Liver (tissue), 9 donors: ENCODE results near the gene SUPT4H1. TPM values are rescaled to one million over a fixed set of nuclear protein-coding genes. Genes with fewer than 3 reads are reported as not detected.

ENCODE experiments used
- DNase-seq: peaks from one replicate; pipeline ENCODE4 v3.0.0-alpha.2; 2017; ENCODE audit warnings: low spot score
- H3K27ac ChIP-seq, 2 donors: one replicate each; pipeline ENCODE4 v1.7.0; 2013; ENCODE audit warnings: inconsistent platforms in 2 of 2, low read length in 2 of 2, control low read depth in 1 of 2, low read depth in 1 of 2, mild to moderate bottlenecking in 1 of 2
- H3K27me3 ChIP-seq, 4 donors: one replicate each; pipeline versions ENCODE4 v1.6.1 to v1.7.0; 2013; ENCODE audit warnings: low read length in 3 of 4, inconsistent platforms in 1 of 4, mild to moderate bottlenecking in 1 of 4, moderate library complexity in 1 of 4; ENCODE audit not compliant: control insufficient read depth in 4 of 4, insufficient read depth in 4 of 4
- H3K36me3 ChIP-seq, 4 donors: one replicate each; pipeline versions ENCODE4 v1.6.1 to v1.7.0; 2013; ENCODE audit warnings: low read length in 3 of 4, mild to moderate bottlenecking in 3 of 4, low read depth in 1 of 4, moderate library complexity in 1 of 4; ENCODE audit not compliant: control insufficient read depth in 4 of 4, insufficient read depth in 3 of 4
- H3K4me1 ChIP-seq, 4 donors: one replicate each; pipeline versions ENCODE4 v1.6.1 to v1.7.0; 2013; ENCODE audit warnings: low read length in 3 of 4, mild to moderate bottlenecking in 3 of 4, moderate library complexity in 1 of 4; ENCODE audit not compliant: control insufficient read depth in 4 of 4, insufficient read depth in 4 of 4
- H3K4me3 ChIP-seq, 3 donors: one replicate each; pipeline versions ENCODE4 v1.6.1 to v1.7.0; 2013; ENCODE audit warnings: low read length in 3 of 3, control low read depth in 1 of 3, low read depth in 1 of 3, mild to moderate bottlenecking in 1 of 3
- H3K9ac ChIP-seq, 2 donors: one replicate each; pipeline ENCODE4 v1.7.0; 2013; ENCODE audit warnings: low read length in 2 of 2, mild to moderate bottlenecking in 2 of 2, moderate library complexity in 2 of 2, control low read depth in 1 of 2, low read depth in 1 of 2
- H3K9me3 ChIP-seq, 4 donors: one replicate each; pipeline versions ENCODE4 v1.6.1 to v1.7.0; 2013; ENCODE audit warnings: low read length in 3 of 4; ENCODE audit not compliant: control insufficient read depth in 4 of 4
- EGR1 ChIP-seq, 2 donors: IDR thresholded peaks; 2 replicates each; pipeline ENCODE4 v1.6.1; 2016 to 2018; ENCODE audit warnings: antibody characterized with exemption in 2 of 2, low read depth in 2 of 2
- FOXA1 ChIP-seq: IDR thresholded peaks from 2 replicates; pipeline ENCODE4 v1.6.1; 2016; ENCODE audit warnings: antibody characterized with exemption
- FOXA2 ChIP-seq: IDR thresholded peaks from 2 replicates; pipeline ENCODE4 v1.6.1; 2016; ENCODE audit warnings: antibody characterized with exemption
- GABPA ChIP-seq, 2 donors: IDR thresholded peaks in 1 of 2; conservative IDR thresholded peaks in 1 of 2; 2 replicates each; pipeline ENCODE4 v1.6.1; 2016; ENCODE audit warnings: antibody characterized with exemption in 2 of 2, mild to moderate bottlenecking in 1 of 2, moderate library complexity in 1 of 2
- HNF4A ChIP-seq, 2 donors: conservative IDR thresholded peaks; 2 replicates each; pipeline ENCODE4 v1.6.1; 2016; ENCODE audit warnings: antibody characterized with exemption in 2 of 2, mild to moderate bottlenecking in 2 of 2
- HNF4G ChIP-seq: IDR thresholded peaks from 2 replicates; pipeline ENCODE4 v1.6.1; 2016; ENCODE audit warnings: antibody characterized with exemption
- JUND ChIP-seq, 2 donors: IDR thresholded peaks; 2 replicates each; pipeline ENCODE4 v1.6.1; 2016; ENCODE audit warnings: antibody characterized with exemption in 2 of 2
- NR2F2 ChIP-seq: IDR thresholded peaks from 2 replicates; pipeline ENCODE4 v1.6.1; 2016; ENCODE audit warnings: antibody characterized with exemption
- RAD21 ChIP-seq, 2 donors: IDR thresholded peaks; 2 replicates each; pipeline ENCODE4 v1.6.1; 2016; ENCODE audit warnings: antibody characterized with exemption in 2 of 2, mild to moderate bottlenecking in 2 of 2
- RXRA ChIP-seq, 2 donors: IDR thresholded peaks; 2 replicates each; pipeline ENCODE4 v1.6.1; 2017 to 2018; ENCODE audit warnings: antibody characterized with exemption in 2 of 2, mild to moderate bottlenecking in 1 of 2
- SP1 ChIP-seq: IDR thresholded peaks from 2 replicates; pipeline ENCODE4 v1.6.1; 2018; ENCODE audit warnings: antibody characterized with exemption, mild to moderate bottlenecking
- TAF1 ChIP-seq: conservative IDR thresholded peaks from 2 replicates; pipeline ENCODE4 v1.6.1; 2016; ENCODE audit warnings: antibody characterized with exemption, mild to moderate bottlenecking
- YY1 ChIP-seq: IDR thresholded peaks from 2 replicates; pipeline ENCODE4 v1.6.1; 2016; ENCODE audit warnings: antibody characterized with exemption, mild to moderate bottlenecking
- WGBS: extraction: QIAGEN DNeasy Blood & Tissue Kit; methylation state at CpG from one replicate; pipeline ENCODE4 v1.1.7; 2013; 5-methylcytosine and 5-hydroxymethylcytosine counted together
- polyA plus RNA-seq, 2 donors: library from polyadenylated mRNA; stranded (reverse) in 1 of 2; unstranded in 1 of 2; fragments of 200-250 nt in 1 of 2; fragments of >200 nt in 1 of 2; fragmentation: Nextera tagmentation in 1 of 2; extraction: Ambion mirVana in 1 of 2; gene quantifications; one replicate each; pipeline versions ENCODE4 v1.2.1 to v1.2.3, GENCODE V29; 2013 to 2015
- total RNA-seq, 2 donors: library from RNA; depleted of rRNA; stranded (reverse); fragments of >200 nt; gene quantifications; one replicate each; pipeline ENCODE4 v1.2.3, GENCODE V29; 2014
- TF ChIP-seq, protein P1 (sequence below): IDR thresholded peaks from 2 replicates; pipeline ENCODE4 v1.6.1; 2016; ENCODE audit warnings: antibody characterized with exemption, mild to moderate bottlenecking
- TF ChIP-seq, protein P2 (sequence below): IDR thresholded peaks from 2 replicates; pipeline ENCODE4 v1.6.1; 2016; ENCODE audit warnings: antibody characterized with exemption
- TF ChIP-seq, protein P3 (sequence below): IDR thresholded peaks from 2 replicates; pipeline ENCODE4 v1.6.1; 2016; ENCODE audit warnings: antibody characterized with exemption
- TF ChIP-seq, protein P4 (sequence below): IDR thresholded peaks from 2 replicates; pipeline ENCODE4 v1.6.1; 2016; ENCODE audit warnings: antibody characterized with exemption
- donor health status: healthy.
- donor health status: healthy.
- donor health status: healthy.
- donor health status: healthy.
- donor health status: healthy.

The SUPT4H1 gene
- total and polyA plus RNA-seq, 4 donors: 23.3 to 59.1 (median 40.4) TPM

DNA sequence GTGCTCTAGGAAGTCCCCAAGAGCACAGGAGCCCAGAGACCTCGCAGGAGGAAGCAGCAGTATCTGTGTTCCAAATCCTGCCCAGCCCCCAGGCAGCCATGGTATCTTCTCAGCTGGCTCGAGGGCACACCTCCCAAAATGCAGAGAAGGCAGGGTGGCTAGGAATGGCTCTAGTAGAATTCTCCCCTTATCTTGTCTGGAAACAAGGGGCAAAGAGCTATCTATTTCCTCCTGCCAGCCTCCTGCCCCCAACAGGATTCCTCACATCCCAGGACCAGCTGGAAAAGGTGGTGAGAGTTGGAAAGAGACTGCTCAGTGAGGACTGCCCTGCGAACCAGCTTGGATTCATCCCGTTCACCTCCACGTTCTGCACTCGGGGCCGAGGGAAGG lies 14.8 kb downstream of the SUPT4H1 start (continued):
- TF ChIP-seq, protein P1, sequence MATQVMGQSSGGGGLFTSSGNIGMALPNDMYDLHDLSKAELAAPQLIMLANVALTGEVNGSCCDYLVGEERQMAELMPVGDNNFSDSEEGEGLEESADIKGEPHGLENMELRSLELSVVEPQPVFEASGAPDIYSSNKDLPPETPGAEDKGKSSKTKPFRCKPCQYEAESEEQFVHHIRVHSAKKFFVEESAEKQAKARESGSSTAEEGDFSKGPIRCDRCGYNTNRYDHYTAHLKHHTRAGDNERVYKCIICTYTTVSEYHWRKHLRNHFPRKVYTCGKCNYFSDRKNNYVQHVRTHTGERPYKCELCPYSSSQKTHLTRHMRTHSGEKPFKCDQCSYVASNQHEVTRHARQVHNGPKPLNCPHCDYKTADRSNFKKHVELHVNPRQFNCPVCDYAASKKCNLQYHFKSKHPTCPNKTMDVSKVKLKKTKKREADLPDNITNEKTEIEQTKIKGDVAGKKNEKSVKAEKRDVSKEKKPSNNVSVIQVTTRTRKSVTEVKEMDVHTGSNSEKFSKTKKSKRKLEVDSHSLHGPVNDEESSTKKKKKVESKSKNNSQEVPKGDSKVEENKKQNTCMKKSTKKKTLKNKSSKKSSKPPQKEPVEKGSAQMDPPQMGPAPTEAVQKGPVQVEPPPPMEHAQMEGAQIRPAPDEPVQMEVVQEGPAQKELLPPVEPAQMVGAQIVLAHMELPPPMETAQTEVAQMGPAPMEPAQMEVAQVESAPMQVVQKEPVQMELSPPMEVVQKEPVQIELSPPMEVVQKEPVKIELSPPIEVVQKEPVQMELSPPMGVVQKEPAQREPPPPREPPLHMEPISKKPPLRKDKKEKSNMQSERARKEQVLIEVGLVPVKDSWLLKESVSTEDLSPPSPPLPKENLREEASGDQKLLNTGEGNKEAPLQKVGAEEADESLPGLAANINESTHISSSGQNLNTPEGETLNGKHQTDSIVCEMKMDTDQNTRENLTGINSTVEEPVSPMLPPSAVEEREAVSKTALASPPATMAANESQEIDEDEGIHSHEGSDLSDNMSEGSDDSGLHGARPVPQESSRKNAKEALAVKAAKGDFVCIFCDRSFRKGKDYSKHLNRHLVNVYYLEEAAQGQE: no peak
- TF ChIP-seq, protein P2, sequence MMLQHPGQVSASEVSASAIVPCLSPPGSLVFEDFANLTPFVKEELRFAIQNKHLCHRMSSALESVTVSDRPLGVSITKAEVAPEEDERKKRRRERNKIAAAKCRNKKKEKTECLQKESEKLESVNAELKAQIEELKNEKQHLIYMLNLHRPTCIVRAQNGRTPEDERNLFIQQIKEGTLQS: no peak
- no peak for TF ChIP-seq RAD21 (IDR thresholded peaks at IDR 0.05)

DNA sequence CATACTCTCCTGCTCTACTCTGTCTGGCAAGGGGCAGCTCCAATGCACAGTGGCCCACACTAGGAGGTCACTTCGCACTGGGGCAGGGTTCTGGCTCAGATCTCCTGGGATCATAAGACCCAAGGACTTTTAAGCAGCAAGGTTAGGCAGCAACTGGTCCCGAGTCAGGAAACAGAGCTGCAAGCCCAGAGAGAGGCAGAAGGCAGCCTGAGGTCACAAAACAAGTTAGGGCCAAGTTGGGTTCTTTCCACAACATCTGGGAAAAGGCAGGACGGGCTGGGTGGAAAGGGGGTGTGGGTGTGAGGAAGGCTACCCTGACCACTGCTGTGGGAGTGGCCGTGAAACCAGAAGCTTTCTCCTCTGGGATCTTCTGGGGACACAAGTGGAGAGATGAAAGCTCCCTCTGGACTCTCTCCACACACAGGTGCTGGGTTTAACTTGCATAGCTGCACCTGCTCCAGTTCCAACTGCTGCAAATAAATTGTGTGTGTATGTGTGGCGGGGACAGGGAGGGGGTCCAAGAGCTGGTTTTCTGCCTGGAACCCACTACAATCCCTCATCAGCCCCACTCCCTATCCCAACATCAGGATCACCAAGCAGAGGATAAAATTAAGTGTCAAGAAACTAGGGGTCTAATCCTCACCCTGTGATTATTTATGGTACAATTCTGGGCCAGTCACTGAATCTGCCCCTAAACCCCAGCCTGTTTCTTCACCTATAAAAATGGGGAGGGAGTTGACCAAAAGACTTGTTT lies 15.4 kb downstream of the SUPT4H1 start:
- Histone ChIP-seq H3K4me3 (no peak overlapping the region), H3K4me1 (peaks cover 0 to 3% (median 0%) of the 10 kb centered on the region in 4 donors), H3K9me3 (no peaks in the 10 kb centered on the region), H3K36me3 (no peaks in the 10 kb centered on the region), H3K27me3 (no peaks in the 10 kb centered on the region), H3K27ac (peak overlapping the region; percentile 85 to 86), H3K9ac (peak overlapping the region in 1 of 2 donors; percentile 54)
- WGBS: 55% methylated on average over 5 of the region's 5 CpGs
- DNase-seq: no peak
- TF ChIP-seq, protein P2: no peak
- TF ChIP-seq FOXA2 (no peak), EGR1 (IDR thresholded peaks at IDR 0.05; ENCODE audit: low read depth in 2 of 2) (no peak), JUND (IDR thresholded peaks at IDR 0.05) (no peak), TAF1 (no peak), RXRA (IDR thresholded peaks at IDR 0.05) (no peak), NR2F2 (no peak), RAD21 (IDR thresholded peaks at IDR 0.05) (no peak), HNF4G (no peak), FOXA1 (no peak), YY1 (no peak), GABPA (IDR thresholded peaks at IDR 0.05 in 1 of 2, conservative IDR thresholded peaks at IDR 0.05 in 1 of 2) (no peak), HNF4A (conservative IDR thresholded peaks at IDR 0.05) (no peak), SP1 (no peak)
- TF ChIP-seq, protein P3, sequence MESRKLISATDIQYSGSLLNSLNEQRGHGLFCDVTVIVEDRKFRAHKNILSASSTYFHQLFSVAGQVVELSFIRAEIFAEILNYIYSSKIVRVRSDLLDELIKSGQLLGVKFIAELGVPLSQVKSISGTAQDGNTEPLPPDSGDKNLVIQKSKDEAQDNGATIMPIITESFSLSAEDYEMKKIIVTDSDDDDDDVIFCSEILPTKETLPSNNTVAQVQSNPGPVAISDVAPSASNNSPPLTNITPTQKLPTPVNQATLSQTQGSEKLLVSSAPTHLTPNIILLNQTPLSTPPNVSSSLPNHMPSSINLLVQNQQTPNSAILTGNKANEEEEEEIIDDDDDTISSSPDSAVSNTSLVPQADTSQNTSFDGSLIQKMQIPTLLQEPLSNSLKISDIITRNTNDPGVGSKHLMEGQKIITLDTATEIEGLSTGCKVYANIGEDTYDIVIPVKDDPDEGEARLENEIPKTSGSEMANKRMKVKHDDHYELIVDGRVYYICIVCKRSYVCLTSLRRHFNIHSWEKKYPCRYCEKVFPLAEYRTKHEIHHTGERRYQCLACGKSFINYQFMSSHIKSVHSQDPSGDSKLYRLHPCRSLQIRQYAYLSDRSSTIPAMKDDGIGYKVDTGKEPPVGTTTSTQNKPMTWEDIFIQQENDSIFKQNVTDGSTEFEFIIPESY: no peak
- TF ChIP-seq, protein P1: no peak
- TF ChIP-seq, protein P4, sequence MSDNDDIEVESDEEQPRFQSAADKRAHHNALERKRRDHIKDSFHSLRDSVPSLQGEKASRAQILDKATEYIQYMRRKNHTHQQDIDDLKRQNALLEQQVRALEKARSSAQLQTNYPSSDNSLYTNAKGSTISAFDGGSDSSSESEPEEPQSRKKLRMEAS: no peak
